Activated CD4-positive, CD25-positive, alpha-beta regulatory T cell treated with anti-CD3 and anti-CD28 coated beads, Interleukin-2, amount 50 U/mL, for 72 hours (primary cell): ENCODE results near the gene SPR.

Experiments
- DNase-seq: peaks from one replicate; pipeline ENCODE4 v3.0.0; 2021

The SPR gene

GRCh38 chr2:72917138-72917876 lies 30.1 kb downstream of the SPR start, which contains the start of gene EMX1:
EMX1 (plus strand) TSS chr2:72917519; CDS start chr2:72917853, 334 bp downstream.
- no peak for DNase-seq

DNA sequence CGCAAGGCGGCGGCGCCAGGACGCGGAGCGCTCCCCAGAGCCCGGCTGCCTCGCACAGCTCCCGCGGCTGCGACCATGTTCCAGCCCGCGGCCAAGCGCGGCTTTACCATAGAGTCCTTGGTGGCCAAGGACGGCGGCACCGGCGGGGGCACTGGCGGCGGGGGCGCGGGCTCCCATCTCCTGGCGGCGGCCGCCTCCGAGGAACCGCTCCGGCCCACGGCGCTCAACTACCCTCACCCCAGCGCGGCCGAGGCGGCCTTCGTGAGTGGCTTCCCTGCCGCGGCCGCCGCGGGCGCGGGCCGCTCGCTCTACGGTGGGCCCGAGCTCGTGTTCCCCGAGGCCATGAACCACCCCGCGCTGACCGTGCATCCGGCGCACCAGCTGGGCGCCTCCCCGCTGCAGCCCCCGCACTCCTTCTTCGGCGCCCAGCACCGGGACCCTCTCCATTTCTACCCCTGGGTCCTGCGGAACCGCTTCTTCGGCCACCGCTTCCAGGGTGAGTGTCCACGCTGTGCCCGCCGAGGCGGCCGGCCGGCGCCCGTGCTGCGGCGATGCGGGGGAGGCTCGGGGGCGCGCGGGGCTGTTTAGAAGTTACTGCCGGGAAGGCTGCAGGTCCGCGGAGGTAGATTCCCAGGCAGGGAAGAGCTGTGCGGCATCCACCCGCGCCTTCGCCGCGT lies 30.8 kb downstream of the SPR start:
- DNase-seq = peak; percentile 31

- no peak for DNase-seq
These were observed 32.5 kb downstream of the SPR start for GRCh38 chr2:72919414-72920317.

- DNase-seq = no peak
These were observed 33.3 kb downstream of the SPR start for GRCh38 chr2:72920318-72921087.

DNA sequence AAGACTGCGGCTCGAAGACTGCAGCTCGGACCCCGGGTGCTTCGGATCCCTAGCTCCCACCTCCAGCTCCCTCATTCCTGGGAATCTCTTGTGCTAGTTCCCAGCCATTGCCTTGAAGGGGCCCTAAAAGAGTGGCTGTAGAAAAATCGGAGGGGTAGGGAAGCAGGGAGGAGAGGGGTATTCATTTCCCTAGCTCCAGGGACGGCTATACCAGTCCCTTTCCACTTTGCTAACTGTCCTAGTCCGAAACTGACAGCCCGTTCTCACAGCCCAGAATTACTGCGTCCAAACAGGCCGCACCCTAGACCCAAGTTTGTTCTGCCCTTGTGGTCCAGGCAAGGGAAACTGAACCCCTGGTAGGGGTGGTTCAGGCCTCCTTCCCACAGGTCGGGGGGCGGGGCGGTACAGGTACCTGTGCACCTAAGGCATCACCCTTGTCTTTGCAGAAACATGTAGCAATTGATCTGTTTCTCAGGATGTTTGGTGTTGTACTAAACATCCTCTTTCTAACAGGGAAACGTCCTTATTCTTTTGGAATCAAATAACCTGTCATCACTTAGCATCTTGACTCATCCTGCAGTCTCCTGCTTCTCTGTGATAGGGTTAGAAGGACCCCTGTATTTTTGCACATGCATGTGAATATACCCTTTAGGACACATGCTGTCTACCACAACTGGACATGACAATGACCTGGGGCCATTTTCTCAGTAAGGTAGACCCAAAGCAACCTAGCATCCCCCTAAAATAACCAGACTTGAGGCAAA lies 34.1 kb downstream of the SPR start:
- peak; percentile 26 for DNase-seq

DNA sequence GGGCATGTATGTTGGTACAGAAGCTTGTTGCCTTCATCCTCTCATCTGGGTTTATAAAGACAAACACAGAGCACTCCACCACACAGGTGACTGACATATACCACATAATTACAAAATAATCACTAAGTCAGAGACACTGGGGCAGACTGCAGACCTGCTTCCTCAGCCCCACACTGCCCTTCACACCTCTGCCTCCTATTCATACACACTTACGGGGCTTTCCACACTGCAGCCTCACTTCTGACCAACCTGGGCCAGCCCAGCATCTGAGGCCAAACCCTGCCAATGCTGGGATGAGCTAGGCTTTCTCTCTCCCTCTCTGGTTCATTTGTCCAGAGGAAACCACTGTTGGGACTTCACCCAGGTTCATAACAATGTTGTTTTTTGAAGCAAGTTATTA lies 34.6 kb downstream of the SPR start:
- peak; percentile 17 for DNase-seq

- peak; percentile 25 for DNase-seq
These were observed 36.7 kb downstream of the SPR start for GRCh38 chr2:72923833-72924352.

DNA sequence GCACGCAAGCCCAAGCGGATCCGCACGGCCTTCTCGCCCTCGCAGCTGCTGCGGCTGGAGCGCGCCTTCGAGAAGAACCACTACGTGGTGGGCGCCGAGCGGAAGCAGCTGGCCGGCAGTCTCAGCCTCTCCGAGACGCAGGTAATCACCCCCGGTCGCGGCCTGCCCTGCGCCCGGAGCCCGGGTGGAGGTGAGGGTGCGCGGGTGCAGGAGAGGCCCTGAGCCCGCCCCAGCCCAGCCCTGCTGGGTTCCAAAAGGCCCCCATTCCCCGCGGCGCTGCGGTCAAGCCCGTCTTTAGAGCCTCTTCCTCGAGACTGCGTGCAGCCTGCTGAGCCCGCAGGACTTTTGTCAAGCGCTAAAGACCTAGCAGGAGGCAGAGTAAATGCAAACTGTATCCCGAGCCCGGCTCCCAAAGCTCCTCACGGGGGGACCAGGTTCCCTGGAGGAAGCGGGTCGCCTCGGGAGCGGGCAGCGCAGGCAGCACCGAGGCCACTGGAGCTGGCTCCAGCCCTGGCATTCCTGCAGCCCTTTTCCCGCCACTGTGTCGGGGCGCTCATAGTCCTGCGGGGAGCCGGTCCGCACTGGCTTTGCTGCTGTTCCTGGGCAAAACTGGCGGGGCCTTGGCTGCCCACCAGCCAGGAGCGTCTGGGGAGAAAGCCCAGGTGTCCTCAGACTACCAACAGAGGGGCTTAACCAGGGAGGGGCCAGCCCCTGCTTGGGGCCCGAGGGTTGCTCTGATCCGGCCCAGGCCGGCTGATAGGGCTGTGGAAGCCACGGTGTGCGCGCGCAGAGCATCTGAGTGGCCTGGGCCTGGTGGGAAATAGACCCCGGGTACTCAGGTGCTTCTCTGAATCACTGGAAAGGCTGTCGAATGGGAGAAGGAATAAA lies 37.4 kb downstream of the SPR start:
- DNase-seq = peak; percentile 31

- DNase-seq = peak; percentile 23
These were observed 38.2 kb downstream of the SPR start for GRCh38 chr2:72925328-72925943.

DNA sequence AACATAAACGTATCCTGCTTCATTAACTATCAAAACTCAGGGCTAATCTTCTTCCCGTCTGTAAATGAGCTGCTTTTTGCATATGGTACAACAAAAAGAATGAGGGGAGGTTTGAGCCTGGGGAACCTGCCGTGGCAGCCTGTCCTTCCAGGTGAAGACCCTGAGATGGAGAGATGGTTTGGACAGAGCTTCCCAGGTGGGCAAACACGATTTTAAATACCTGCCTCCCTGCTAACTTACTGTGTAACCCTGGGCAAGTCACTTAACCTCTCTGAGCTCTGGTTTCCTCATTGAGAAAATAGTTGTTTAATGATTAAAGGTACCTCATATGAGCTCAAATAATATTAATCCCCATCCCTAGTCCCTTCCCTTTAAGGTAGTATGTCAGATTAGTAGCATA lies 39.2 kb downstream of the SPR start:
- DNase-seq = no peak

DNA sequence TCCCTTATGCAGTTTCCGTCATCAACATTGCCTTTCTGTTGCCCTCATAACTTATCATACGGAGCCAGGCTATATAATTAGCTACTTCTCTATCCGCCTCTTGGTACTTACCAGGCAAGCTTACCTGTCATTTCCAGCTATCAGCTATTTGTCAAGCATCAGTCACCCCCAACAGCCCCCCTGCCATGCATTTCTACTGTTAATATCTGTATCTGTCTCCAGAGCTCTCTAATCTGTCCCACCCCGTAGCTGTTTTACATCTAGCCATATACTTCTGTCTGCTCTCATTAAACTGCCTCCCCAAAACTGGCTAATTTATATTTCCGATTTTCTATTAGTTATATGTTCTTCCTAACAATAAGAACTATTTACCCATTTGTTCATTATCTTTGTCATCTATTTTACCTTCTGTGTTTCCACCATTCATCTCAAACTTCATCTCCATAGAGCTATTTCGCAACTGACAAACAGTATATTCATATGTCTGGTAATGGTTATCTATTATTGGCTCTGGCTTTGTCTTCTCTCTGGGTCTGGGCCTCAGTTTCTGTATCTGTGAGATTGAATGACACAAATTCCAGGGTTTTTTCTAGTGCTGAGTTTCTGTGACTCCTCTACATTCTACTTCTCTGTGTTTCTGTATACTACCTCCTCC lies 39.7 kb downstream of the SPR start:
- DNase-seq = no peak

DNA sequence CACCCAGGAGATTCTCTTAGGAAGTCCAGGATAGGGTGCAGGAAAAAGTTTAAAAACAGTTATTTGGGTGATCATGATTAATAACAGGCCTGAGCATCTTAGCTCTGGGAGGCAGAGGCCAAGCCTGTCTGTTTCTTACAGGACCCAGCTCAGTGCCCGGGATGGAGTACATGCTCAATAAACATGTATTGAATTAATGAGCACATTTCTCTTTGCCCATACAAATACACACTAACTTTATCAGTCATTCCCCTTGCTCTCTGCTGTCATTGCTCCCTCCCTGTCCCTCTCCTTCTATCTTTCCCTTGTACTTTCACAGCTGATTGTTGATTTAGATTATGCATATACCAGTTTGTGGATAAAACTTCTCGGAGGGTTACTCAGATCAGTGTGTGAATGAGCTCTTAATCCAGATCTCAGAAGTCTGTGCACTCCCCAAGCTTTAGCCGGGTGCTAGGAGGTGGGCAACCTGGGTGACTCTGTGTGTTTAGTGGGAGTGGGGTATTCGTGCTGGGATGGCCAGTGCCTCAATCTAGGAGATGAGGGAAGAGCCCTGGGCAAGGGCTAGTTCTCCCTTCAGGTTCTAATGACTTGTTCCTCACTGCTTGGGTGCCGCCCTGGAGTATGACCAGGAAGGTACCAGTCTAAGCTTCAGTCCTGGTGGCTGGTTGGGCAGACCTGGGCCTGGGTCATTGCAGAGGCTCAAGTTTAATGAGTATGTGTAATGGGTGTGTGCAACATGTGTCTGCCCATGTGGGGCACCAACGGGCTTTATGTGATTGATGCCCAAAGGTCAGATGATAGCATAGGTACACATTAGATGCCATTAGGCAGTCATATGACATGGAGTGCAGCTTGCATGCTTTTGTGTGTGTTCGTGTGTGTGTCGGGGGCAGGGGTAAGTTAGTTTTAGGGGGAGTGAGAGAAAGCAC lies 40.7 kb downstream of the SPR start:
- peak; percentile 17 for DNase-seq

DNA sequence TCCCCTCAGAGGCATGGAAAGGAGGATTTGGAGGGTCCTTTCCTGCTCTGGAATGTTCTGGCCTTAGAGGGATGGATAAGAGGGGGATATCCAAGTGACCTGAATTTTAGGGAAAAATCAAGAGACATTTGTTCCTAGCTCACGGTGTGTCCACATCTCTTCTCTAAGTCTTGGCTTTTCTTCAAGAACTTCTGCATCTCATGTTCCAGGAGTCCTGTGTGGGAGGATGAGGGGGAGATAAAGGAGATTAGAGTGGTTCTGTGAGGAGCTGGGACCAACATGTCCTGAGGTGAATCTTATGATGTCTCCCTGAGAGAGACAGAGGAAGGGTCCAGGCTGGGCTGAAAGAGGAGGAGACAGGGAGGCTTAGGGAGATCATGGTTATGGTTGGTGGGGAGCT lies 41.8 kb downstream of the SPR start:
- DNase-seq = peak; percentile 8

GRCh38 chr2:72931280-72931910 lies 44.2 kb downstream of the SPR start:
- DNase-seq = no peak

GRCh38 chr2:72932045-72932740 lies 45.0 kb downstream of the SPR start:
- DNase-seq = no peak

DNA sequence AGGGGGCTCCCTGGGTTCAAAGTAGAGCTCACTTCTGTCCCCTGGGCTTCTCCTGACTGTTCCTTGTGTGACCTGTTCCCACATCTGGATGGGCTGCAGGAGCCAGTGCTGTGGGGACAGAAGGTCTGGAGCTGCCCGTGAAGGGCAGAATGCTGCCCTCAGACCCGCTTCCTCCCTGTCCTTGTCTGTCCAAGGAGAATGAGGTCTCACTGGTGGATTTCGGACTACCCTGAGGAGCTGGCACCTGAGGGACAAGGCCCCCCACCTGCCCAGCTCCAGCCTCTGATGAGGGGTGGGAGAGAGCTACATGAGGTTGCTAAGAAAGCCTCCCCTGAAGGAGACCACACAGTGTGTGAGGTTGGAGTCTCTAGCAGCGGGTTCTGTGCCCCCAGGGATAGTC lies 45.6 kb downstream of the SPR start:
- no peak for DNase-seq

DNA sequence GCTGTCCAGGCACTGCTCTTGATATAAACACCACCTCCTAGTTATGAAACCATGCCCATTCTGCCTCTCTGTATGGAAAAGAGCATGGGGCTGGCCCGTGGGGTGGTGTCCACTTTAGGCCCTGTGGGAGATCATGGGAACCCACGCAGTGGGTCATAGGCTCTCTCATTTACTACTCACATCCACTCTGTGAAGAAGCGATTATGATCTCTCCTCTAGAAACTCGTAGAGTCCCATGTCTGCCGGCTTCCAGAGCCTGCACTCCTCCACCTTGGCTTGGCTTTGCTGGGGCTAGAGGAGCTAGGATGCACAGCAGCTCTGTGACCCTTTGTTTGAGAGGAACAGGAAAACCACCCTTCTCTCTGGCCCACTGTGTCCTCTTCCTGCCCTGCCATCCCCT lies 46.0 kb downstream of the SPR start:
- no peak for DNase-seq
